Measurements from ENCODE around the gene PLK5. TPM values are rescaled to one million over a fixed set of nuclear protein-coding genes. Genes with fewer than 3 reads are reported as not detected.

PLK5 gene
- total and polyA plus RNA-seq, 7 donors: 0.32 to 0.36 TPM; not detected in 5

GRCh38 chr19:1524972-1525325 lies 1.1 kb downstream of the PLK5 start:
- DNase-seq: no peak
- Histone ChIP-seq H3K4me1 (peaks cover 0 to 26% (median 20%) of the 10 kb centered on the region in 4 donors), H3K36me3 (no peaks in the 10 kb centered on the region), H3K4me3 (no peak overlapping the region), H3K27me3 (peaks cover 25 to 68% (median 67%) of the 10 kb centered on the region in 3 donors), H3K27ac (no peak overlapping the region), H3K9me3 (no peaks in the 10 kb centered on the region)
- WGBS, 2 donors: 51 to 67% methylated on average over 17 of the region's 17 CpGs
- intact Hi-C loops (cut with DNase I): no loop called here
- TF ChIP-seq EP300 (IDR thresholded peaks at IDR 0.05) (no peak), CTCF (IDR thresholded peaks at IDR 0.05) (no peak), POLR2A (IDR thresholded peaks at IDR 0.05) (no peak), POLR2AphosphoS5 (IDR thresholded peaks at IDR 0.05) (no peak)

GRCh38 chr19:1525343-1525742 lies 1.5 kb downstream of the PLK5 start:
- TF ChIP-seq POLR2A (IDR thresholded peaks at IDR 0.05): no peak
- TF ChIP-seq CTCF (IDR thresholded peaks at IDR 0.05): no peak
- no peak for TF ChIP-seq POLR2AphosphoS5 (IDR thresholded peaks at IDR 0.05)
- TF ChIP-seq EP300 (IDR thresholded peaks at IDR 0.05): no peak
- DNase-seq: no peak
- peaks cover 0 to 26% (median 20%) of the 10 kb centered on the region in 4 donors for H3K4me1 ChIP-seq
- 46 to 62% methylated on average over 31 of the region's 31 CpGs for WGBS, 2 donors
- peaks cover 25 to 68% (median 67%) of the 10 kb centered on the region in 3 donors for H3K27me3 ChIP-seq
- intact Hi-C loops (cut with DNase I): no loop called here
- H3K9me3 ChIP-seq: no peaks in the 10 kb centered on the region
- H3K36me3 ChIP-seq: no peaks in the 10 kb centered on the region
- no peak overlapping the region for H3K27ac ChIP-seq
- H3K4me3 ChIP-seq: no peak overlapping the region

GRCh38 chr19:1526066-1526778 lies 2.3 kb downstream of the PLK5 start:
- TF ChIP-seq POLR2A (IDR thresholded peaks at IDR 0.05): no peak
- no peak for TF ChIP-seq CTCF (IDR thresholded peaks at IDR 0.05)
- no peak for TF ChIP-seq EP300 (IDR thresholded peaks at IDR 0.05)
- TF ChIP-seq POLR2AphosphoS5 (IDR thresholded peaks at IDR 0.05): no peak
- Histone ChIP-seq H3K4me3 (no peak overlapping the region), H3K9me3 (no peaks in the 10 kb centered on the region), H3K27ac (no peak overlapping the region), H3K27me3 (peaks cover 25 to 68% (median 67%) of the 10 kb centered on the region in 3 donors), H3K36me3 (no peaks in the 10 kb centered on the region), H3K4me1 (peaks cover 0 to 25% (median 19%) of the 10 kb centered on the region in 4 donors)
- no peak for DNase-seq
- 64 to 78% methylated on average over 33 of the region's 33 CpGs for WGBS, 2 donors
- intact Hi-C loops (cut with DNase I): no loop called here

- 39 to 71% methylated on average over 18 of the region's 18 CpGs for WGBS, 2 donors
- H3K27ac ChIP-seq: no peak overlapping the region
- no peak for DNase-seq
- peaks cover 0 to 16% (median 11%) of the 10 kb centered on the region in 4 donors for H3K4me1 ChIP-seq
- no peak for TF ChIP-seq CTCF (IDR thresholded peaks at IDR 0.05)
- TF ChIP-seq POLR2AphosphoS5 (IDR thresholded peaks at IDR 0.05): no peak
- no peak for TF ChIP-seq EP300 (IDR thresholded peaks at IDR 0.05)
- TF ChIP-seq POLR2A (IDR thresholded peaks at IDR 0.05): no peak
- no peaks in the 10 kb centered on the region for H3K36me3 ChIP-seq
- intact Hi-C loops (cut with DNase I): no loop called here
- H3K4me3 ChIP-seq: no peak overlapping the region
- no peaks in the 10 kb centered on the region for H3K9me3 ChIP-seq
- peaks cover 25 to 68% (median 67%) of the 10 kb centered on the region in 3 donors for H3K27me3 ChIP-seq
Observed at GRCh38 chr19:1526979-1527649, 3.2 kb downstream of the PLK5 start.
